ENCODE results near the gene MID1.

- no peak for TF ChIP-seq POLR2A (IDR thresholded peaks at IDR 0.05; ENCODE audit: low read depth, low read length)
- no peak for TF ChIP-seq POLR2AphosphoS5 (IDR thresholded peaks at IDR 0.05; ENCODE audit: low read depth, low read length)
- no peak for TF ChIP-seq TAF1 (IDR thresholded peaks at IDR 0.05; ENCODE audit: low read depth, low read length)
- TF ChIP-seq PAX5 (IDR thresholded peaks at IDR 0.05; ENCODE audit: insufficient read depth, low read length, severe bottlenecking): no peak
- TF ChIP-seq SPI1 (IDR thresholded peaks at IDR 0.05; ENCODE audit: low read depth, low read length): no peak
Observed at GRCh38 chrX:10618961-10619360, 1.4 kb downstream of the MID1 start.
